GM18520 (cell line): ENCODE results near the gene CALML5.

Source experiments
- ATAC-seq: cut with Tn5 transposase; IDR thresholded peaks from one replicate; pipeline ENCODE4 v1.9.1; 2021; ENCODE audit not compliant: unreplicated experiment

The CALML5 gene

GRCh38 chr10:5533098-5533731 lies 33.8 kb upstream of the CALML5 start:
- ATAC-seq: no peak

- ATAC-seq: no peak
Observed at GRCh38 chr10:5532618-5533097, 33.3 kb upstream of the CALML5 start.

- ATAC-seq: no peak
Observed at GRCh38 chr10:5532307-5532605, 32.9 kb upstream of the CALML5 start.

- no peak for ATAC-seq
Observed at GRCh38 chr10:5531558-5532306, 32.4 kb upstream of the CALML5 start.

GRCh38 chr10:5530846-5531557 lies 31.6 kb upstream of the CALML5 start:
- no peak for ATAC-seq

- no peak for ATAC-seq
Observed at GRCh38 chr10:5530412-5530806, 31.0 kb upstream of the CALML5 start.

GRCh38 chr10:5529702-5530411 lies 30.5 kb upstream of the CALML5 start:
- ATAC-seq: no peak

- no peak for ATAC-seq
Observed at GRCh38 chr10:5528989-5529701, 29.8 kb upstream of the CALML5 start.

GRCh38 chr10:5527332-5528200 lies 28.2 kb upstream of the CALML5 start:
- ATAC-seq: no peak

GRCh38 chr10:5526691-5527331 lies 27.4 kb upstream of the CALML5 start:
- no peak for ATAC-seq

GRCh38 chr10:5525561-5526341 lies 26.4 kb upstream of the CALML5 start:
- ATAC-seq: no peak

GRCh38 chr10:5524641-5525560 lies 25.5 kb upstream of the CALML5 start, which contains the start of gene CALML3:
CALML3 (plus strand) TSS chr10:5524961; CDS start chr10:5525086, 125 bp downstream.
- ATAC-seq: no peak

- ATAC-seq: no peak
Observed at GRCh38 chr10:5523796-5524574, 24.6 kb upstream of the CALML5 start.

- no peak for ATAC-seq
Observed at GRCh38 chr10:5522913-5523560, 23.7 kb upstream of the CALML5 start.

- no peak for ATAC-seq
Observed at GRCh38 chr10:5519054-5519453, 19.7 kb upstream of the CALML5 start.

GRCh38 chr10:5518143-5518542 lies 18.8 kb upstream of the CALML5 start:
- ATAC-seq: no peak
